Lower leg skin (tissue), 3 donors: ENCODE data around the gene LAMB4.

Source experiments
- CTCF ChIP-seq, 3 donors: fragments of 450-650 bp; IDR thresholded peaks; one replicate each; pipeline ENCODE4 v1.5.1; 2016; ENCODE audit warnings: antibody characterized with exemption in 3 of 3, mild to moderate bottlenecking in 3 of 3, moderate library complexity in 2 of 3
- POLR2A ChIP-seq, 2 donors: fragments of 450-650 bp; IDR thresholded peaks; one replicate each; pipeline ENCODE4 v1.6.1; 2016 to 2017; ENCODE audit warnings: antibody characterized with exemption in 2 of 2, mild to moderate bottlenecking in 1 of 2, moderate library complexity in 1 of 2

GRCh38 chr7:108008240-108008639 lies 121.9 kb downstream of the LAMB4 start:
- no peak for TF ChIP-seq CTCF (IDR thresholded peaks at IDR 0.05)
- TF ChIP-seq POLR2A (IDR thresholded peaks at IDR 0.05): no peak
